Hindlimb muscle (tissue), 1 donor: ENCODE results near the gene PDGFB. TPM values are rescaled to one million over a fixed set of nuclear protein-coding genes. Genes with fewer than 3 reads are reported as not detected.
"Not testable (repeated sequence)": the region's sequence is repeated elsewhere in the genome, so short reads cannot be mapped to it uniquely, and the experiment has no call there.

Experiments
- DNase-seq: peaks from one replicate; pipeline ENCODE4 v3.0.0-alpha.2; 2013
- polyA plus RNA-seq: library from polyadenylated mRNA; unstranded; fragments of 120-200 nt; gene quantifications from one replicate; pipeline ENCODE4 v1.2.1, GENCODE V29; 2013; ENCODE audit not compliant: insufficient read length

Gene PDGFB
- polyA plus RNA-seq, 1 donor: 26.6 TPM

GRCh38 chr22:39225591-39225990 lies 19.2 kb downstream of the PDGFB start:
- no peak for DNase-seq

- DNase-seq: no peak
Observed at GRCh38 chr22:39224550-39224949, 20.2 kb downstream of the PDGFB start.

- DNase-seq: no peak
Observed at GRCh38 chr22:39223091-39223710, 21.6 kb downstream of the PDGFB start.

GRCh38 chr22:39221999-39222686 lies 22.6 kb downstream of the PDGFB start:
- DNase-seq: no peak

- DNase-seq: no peak
Observed at GRCh38 chr22:39220890-39221850, 23.6 kb downstream of the PDGFB start.

GRCh38 chr22:39220450-39220849 lies 24.3 kb downstream of the PDGFB start:
- DNase-seq: no peak

GRCh38 chr22:39219071-39220039 lies 25.4 kb downstream of the PDGFB start:
- DNase-seq: no peak

- DNase-seq: not testable (repeated sequence)
Observed at GRCh38 chr22:39218432-39218831, 26.4 kb downstream of the PDGFB start.

GRCh38 chr22:39216143-39216490 lies 28.7 kb downstream of the PDGFB start:
- no peak for DNase-seq

- no peak for DNase-seq
Observed at GRCh38 chr22:39215426-39216142, 29.2 kb downstream of the PDGFB start.

- DNase-seq: no peak
Observed at GRCh38 chr22:39215070-39215396, 29.7 kb downstream of the PDGFB start.

- no peak for DNase-seq
Observed at GRCh38 chr22:39214383-39215069, 30.3 kb downstream of the PDGFB start.

- DNase-seq: no peak
Observed at GRCh38 chr22:39214006-39214382, 30.8 kb downstream of the PDGFB start.

- DNase-seq: no peak
Observed at GRCh38 chr22:39212721-39213376, 31.9 kb downstream of the PDGFB start.

GRCh38 chr22:39209756-39210155 lies 35.0 kb downstream of the PDGFB start:
- no peak for DNase-seq

- DNase-seq: no peak
Observed at GRCh38 chr22:39208013-39208680, 36.6 kb downstream of the PDGFB start.

GRCh38 chr22:39207141-39208012 lies 37.4 kb downstream of the PDGFB start:
- no peak for DNase-seq

- no peak for DNase-seq
Observed at GRCh38 chr22:39206491-39206890, 38.3 kb downstream of the PDGFB start.
